Measurements from ENCODE around the gene OGG1. TPM values are rescaled to one million over a fixed set of nuclear protein-coding genes. Genes with fewer than 3 reads are reported as not detected.

OGG1 gene
- total RNA-seq, result 23.5 and 24.2 TPM in 2 replicates

DNA sequence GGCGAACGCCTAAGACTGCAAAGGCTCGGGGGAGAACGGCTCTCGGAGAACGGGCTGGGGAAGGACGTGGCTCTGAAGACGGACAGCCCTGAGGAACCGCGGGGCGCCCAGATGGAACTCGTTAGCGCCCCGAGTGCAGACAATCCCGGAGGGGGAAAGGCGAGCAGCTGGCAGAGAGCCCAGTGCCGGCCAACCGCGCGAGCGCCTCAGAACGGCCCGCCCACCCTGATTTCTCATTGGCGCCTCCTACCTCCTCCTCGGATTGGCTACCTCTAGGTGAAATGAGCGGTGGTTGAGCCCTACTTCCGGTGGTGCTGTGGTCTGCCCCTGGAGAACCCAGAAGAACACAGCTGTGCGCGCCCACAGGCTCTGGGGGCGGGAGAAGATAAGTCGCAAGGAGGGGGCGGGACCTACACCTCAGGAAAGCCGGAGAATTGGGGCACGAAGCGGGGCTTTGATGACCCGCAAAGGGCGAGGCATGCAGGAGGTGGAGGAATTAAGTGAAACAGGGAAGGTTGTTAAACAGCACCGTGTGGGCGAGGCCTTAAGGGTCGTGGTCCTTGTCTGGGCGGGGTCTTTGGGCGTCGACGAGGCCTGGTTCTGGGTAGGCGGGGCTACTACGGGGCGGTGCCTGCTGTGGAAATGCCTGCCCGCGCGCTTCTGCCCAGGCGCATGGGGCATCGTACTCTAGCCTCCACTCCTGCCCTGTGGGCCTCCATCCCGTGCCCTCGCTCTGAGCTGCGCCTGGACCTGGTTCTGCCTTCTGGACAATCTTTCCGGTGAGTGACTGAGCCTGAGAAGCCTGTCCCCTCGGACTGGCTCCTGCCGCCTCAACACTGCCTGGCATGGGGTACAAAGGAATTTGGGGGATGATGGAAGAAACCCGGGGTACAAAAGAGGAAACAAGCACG is at the start of gene OGG1:
Gene OGG1, plus strand, starts transcription at position 308 of the 911 bp plus-strand sequence. Its CDS starts 335 bp downstream, at position 643.

DNA sequence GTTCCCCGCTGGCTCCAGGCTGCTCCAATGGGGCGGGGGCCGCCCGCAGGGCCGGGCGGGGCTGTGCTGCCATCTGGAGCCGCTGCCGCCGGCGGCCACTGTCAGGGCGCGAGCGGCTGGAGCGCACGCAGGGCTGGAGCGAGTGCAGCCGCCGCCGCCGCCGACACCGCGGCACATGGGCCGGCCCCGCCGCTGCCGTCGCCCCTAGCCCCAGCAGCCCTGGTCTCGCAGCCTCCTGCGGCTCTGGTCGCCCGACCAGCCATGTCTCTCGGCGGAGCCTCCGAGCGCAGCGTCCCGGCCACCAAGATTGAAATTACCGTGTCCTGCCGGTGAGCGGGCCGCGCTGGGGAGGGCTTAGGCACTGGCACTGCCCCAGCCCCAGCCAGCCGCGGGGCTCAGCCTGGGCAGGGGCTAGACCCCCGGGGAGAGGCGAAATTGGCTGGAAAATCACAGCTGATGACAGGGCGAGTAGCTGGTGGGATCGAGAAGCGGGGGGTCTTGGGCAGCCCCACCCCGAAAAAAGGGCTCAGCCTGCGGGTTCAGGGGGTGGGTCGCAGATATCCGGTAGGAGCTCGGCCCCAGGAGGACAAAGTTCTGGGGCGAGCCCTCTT is 45.9 kb upstream of the OGG1 start, which contains the start of gene CPNE9:
Gene CPNE9, plus strand, starts transcription at position 98 of the 611 bp plus-strand sequence. Its CDS starts 164 bp downstream, at position 262.

DNA sequence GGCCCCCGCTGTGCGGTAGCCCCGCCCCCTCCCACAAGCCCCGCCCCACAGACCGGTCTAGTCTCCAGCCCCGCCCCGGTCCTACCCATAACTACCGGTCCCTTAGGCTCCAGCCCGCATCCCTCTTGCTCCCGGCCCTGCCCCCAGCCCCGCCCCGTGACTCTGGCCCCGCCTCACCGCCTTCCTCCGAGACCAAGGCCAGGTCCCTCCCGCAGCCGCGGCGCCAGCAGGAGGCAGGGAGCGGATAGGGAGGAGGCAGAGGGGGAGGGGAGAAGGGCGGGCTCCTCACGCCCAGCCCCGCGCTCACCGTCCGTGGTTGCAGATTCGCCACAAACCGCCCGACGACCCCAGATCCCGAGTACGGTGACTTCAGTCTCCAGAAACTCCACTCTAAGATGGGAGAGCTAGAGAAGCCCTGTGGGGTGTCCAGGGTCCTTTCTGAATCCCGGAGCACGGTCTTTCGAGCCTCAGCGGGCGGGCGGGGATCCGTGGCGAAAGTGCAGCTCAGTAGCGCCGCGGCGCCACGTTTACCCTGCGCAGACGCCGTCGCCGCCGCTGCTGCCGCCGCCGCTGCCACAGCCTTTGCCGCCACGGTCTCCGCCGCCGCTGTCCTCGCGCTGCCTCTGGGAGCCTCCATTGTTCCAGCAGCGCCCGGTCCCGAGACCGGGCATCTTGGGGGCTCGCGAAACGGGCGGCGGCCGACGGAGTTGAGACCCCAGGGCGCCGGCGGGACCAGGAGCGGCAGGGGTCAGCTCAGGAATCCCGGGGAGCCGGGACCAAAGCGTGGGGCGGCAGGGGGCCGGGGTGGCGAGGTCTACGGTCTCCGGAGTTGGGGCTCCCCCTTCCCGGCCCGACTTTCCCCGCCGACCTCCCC is 18.3 kb upstream of the OGG1 start, which contains the start of gene BRPF1:
Gene BRPF1, plus strand, starts transcription at position 530 of the 874 bp plus-strand sequence. CDS start 2,406 bp downstream, outside the sequence.

DNA sequence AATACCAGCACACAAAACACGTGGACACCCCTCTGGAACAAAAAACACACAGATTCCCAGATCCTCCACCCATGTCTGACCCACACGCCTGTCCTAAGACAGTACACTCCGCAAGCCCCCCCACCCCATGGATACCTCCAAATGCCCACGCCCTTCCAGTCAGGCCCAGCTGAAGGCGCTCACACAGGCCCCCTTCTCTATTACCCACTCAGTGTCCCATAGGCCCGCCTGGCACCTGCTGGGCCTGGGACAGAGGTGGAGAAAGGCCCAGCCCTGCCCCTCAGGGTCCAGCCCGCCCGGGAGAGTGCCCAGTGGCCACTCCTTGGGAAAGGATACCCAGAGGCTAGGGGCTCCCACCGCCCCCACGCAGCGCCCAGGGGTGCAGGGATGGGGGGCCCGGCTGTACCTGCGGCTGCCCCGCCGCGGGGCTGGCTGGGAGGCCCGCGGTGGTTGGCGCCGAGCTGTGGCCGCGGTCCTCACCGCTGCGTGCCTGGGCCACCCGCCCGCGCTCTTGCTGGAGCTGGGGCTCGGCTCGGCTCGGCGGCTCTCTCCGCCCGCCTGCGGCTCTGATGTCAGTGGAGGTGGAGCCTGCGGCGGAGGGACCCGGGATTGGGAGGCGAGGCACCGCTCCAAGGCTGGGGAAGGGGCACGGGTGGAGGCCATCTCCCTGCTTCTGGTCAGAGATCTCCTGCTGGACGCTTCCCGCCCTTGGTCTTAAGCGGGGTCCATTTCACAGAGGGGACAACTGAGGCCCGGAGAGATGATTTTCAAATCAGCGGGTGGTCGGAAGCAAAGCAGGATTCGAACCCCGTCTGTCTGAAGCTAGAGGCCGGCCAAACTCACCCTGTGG is 19.9 kb downstream of the OGG1 start, which contains the start of gene CAMK1:
Gene CAMK1, minus strand, starts transcription at position 522 of the 850 bp plus-strand sequence. CDS start 2,198 bp downstream, outside the sequence.

DNA sequence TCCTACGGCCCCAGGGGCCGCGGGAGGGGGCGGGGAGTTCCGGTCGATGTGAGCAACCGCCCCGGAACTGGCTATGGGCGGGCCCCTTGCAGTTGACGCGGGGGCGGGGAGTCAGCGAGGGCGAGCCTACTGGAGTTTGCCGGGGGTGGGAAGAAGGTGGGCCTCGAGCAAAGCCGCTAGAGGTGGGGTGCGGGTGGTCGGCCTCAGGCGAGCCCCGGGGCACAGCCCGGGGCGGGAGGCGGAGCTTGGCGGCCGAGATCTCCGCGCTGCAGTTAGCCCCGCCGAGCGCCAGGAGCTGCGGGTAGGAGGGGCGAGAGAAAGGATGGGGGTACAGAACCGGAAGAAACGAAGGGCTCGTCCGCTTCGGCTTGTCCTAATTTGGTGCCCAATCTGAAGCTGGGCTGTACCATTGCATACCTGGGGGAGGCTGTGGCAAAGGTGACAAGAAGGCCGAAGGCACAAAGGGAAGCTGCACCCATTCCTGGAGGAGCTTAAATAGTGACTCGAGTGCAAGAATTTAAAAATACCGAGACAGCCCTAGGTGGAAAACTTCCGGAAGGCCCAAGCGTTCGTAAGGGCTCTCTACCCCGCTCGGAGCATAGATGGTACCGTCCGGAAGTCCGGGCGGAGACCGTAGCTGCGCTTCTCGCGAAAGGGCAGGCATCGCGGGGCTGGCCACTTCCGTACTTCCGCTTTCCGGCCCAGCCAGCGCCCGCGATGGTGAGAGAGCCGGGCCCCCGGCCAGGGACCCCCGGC is 42.8 kb downstream of the OGG1 start, which contains the start of the genes ARPC4 and TADA3:
Gene ARPC4, plus strand, starts transcription at position 678 of the 756 bp plus-strand sequence. Its CDS starts 40 bp downstream, at position 718.
Gene TADA3, minus strand, starts transcription at position 69 of the 756 bp plus-strand sequence. CDS start 1,007 bp downstream, outside the sequence.

Other genes with a start within 250 kb of the OGG1 start
- not detected in 2 replicates for gene LHFPL4, start 196.1 kb upstream of the OGG1 start, total RNA-seq
- 31.6 and 32.4 TPM in 2 replicates for gene MTMR14, start 100.4 kb upstream of the OGG1 start, total RNA-seq
- gene CPNE9, start 46.1 kb upstream of the OGG1 start, total RNA-seq, result not detected in 2 replicates
- 14.0 and 16.4 TPM in 2 replicates for gene BRPF1, start 18.2 kb upstream of the OGG1 start, total RNA-seq
- 60.6 and 64.3 TPM in 2 replicates for gene CAMK1, start 20.0 kb downstream of the OGG1 start, total RNA-seq
- gene TADA3, start 42.5 kb downstream of the OGG1 start, total RNA-seq, result 65.0 and 73.8 TPM in 2 replicates
- 228 and 238 TPM in 2 replicates for gene ARPC4, start 43.1 kb downstream of the OGG1 start, total RNA-seq
- 18.4 and 22.5 TPM in 2 replicates for gene TTLL3, start 60.3 kb downstream of the OGG1 start, total RNA-seq
- 16.3 and 18.8 TPM in 2 replicates for gene RPUSD3, start 94.1 kb downstream of the OGG1 start, total RNA-seq
- gene CIDEC, start 130.3 kb downstream of the OGG1 start, total RNA-seq, result not detected in 2 replicates
- gene JAGN1, start 140.7 kb downstream of the OGG1 start, total RNA-seq, result 13.4 and 17.4 TPM in 2 replicates
- gene IL17RE, start 152.9 kb downstream of the OGG1 start, total RNA-seq, result 3.5 and 4.4 TPM in 2 replicates
- 29.2 and 36.5 TPM in 2 replicates for gene IL17RC, start 167.1 kb downstream of the OGG1 start, total RNA-seq
- 20.3 and 25.4 TPM in 2 replicates for gene CRELD1, start 183.9 kb downstream of the OGG1 start, total RNA-seq
- gene PRRT3, start 202.5 kb downstream of the OGG1 start, total RNA-seq, result 2.5 and 2.6 TPM in 2 replicates
- 74.0 and 83.0 TPM in 2 replicates for gene EMC3, start 236.9 kb downstream of the OGG1 start, total RNA-seq

Measured in aortic smooth muscle cell (primary cell).